ENCODE data around the gene CASK. TPM values are rescaled to one million over a fixed set of nuclear protein-coding genes. Genes with fewer than 3 reads are reported as not detected.
A peak's percentile ranks its signal among the peaks of the same experiment; 100 is the strongest.

CASK gene
- total and polyA plus RNA-seq, 2 of the 13 experiments (the other 11 are each of a cell fraction or from before 2014, with no cell fraction given) = 14.5 to 16.0 TPM

DNA sequence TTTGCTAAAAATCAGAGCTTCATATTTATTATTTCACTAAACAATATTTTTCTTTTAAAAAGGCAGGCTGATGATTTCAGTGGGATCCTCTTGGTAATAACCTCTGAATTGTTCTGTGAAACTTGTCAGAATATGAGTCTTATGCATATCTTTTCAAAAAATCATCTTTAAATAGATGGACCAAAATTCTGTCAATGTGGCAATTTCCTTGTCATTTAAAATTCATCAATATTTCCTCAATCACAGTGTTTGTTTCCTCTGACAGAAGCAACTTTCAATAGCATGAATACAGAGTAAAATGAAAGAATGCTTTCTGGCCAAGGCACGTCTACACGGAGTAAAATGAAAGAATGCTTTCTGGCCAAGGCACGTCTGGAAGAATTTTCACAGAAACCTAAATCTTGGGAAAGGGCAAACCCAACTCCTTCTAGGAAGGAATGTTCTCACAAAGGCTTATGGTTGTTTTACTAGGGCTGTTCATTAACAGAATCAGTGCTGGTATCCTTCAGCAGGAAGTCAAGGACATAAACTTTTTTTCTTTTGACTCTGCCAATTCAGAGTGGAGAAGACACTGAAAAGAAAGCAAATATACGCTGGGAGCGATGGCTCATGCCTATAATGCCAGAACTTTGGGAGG is 333.6 kb downstream of the CASK start:
- 69% methylated on average over 5 of the region's 5 CpGs for WGBS (ENCODE audit: low lambda C conversion rate)
- no peak for ATAC-seq

More for the DNA sequence above, 333.6 kb downstream of the CASK start:
- Histone ChIP-seq H2AFZ (ENCODE audit: low read length) (no peak overlapping the region), H3K4me1 (ENCODE audit: insufficient read depth, low read length) (0 out of 2 replicates have a peak, but pooled peaks cover 7% of the 10 kb centered on the region), H3K9ac (ENCODE audit: insufficient read depth, low read depth, low read length) (no peak overlapping the region), H3K9me3 (ENCODE audit: low read length) (no peaks in the 10 kb centered on the region), H4K20me1 (ENCODE audit: insufficient read depth, low read length) (no peaks in the 10 kb centered on the region), H3K4me2 (ENCODE audit: low read depth, low read length) (no peak overlapping the region), H3K27ac (ENCODE audit: extremely low read length, insufficient read depth, low read length) (no peak overlapping the region), H3K4me3 (replicated peaks in 1 of 3; ENCODE audit: insufficient read depth in 1 of 3, low read depth in 2 of 3, low read length in 3 of 3) (no peak overlapping the region), H3K36me3 (replicated peaks in 1 of 2; ENCODE audit: control insufficient read depth in 1 of 2, insufficient read depth in 2 of 2, low read length in 2 of 2) (no peaks in the 10 kb centered on the region), H3K79me2 (ENCODE audit: insufficient read depth, low read length) (no peaks in the 10 kb centered on the region), H3K27me3 (ENCODE audit: control insufficient read depth in 1 of 2, insufficient read depth in 2 of 2, low read length in 2 of 2) (no peaks in the 10 kb centered on the region)
- DNase-seq (ENCODE audit: low spot score) = peak; percentile 1
- BruUV-seq (replicated peaks) = no TSS peak
- in situ Hi-C loops (cut with HindIII; ENCODE audit: extremely low pct_ligation_motif_present, low pct_unique_long_range_greater_than_20kb) (no loop called here), intact Hi-C loops (cut with micrococcal nuclease; ENCODE audit: unreplicated experiment) (no loop called here)
- POLR2A ChIA-PET = no interaction called here
- FAIRE-seq = peak; percentile 30
- TF ChIP-seq ZNF460 (CRISPR knock-in tag; IDR thresholded peaks at IDR 0.05; ENCODE audit: borderline replicate concordance) = no peak
- TF ChIP-seq, protein P1, sequence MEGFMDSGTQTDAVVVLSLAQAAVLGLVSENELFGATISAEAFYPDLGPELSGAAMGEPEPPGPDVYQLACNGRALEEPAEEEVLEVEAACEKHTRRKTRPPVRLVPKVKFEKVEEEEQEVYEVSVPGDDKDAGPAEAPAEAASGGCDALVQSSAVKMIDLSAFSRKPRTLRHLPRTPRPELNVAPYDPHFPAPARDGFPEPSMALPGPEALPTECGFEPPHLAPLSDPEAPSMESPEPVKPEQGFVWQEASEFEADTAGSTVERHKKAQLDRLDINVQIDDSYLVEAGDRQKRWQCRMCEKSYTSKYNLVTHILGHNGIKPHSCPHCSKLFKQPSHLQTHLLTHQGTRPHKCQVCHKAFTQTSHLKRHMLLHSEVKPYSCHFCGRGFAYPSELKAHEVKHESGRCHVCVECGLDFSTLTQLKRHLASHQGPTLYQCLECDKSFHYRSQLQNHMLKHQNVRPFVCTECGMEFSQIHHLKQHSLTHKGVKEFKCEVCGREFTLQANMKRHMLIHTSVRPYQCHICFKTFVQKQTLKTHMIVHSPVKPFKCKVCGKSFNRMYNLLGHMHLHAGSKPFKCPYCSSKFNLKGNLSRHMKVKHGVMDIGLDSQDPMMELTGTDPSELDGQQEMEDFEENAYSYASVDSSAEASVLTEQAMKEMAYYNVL (CRISPR knock-in tag; IDR thresholded peaks at IDR 0.05; ENCODE audit: borderline replicate concordance) = no peak
- TF ChIP-seq RARA (CRISPR knock-in tag; IDR thresholded peaks at IDR 0.05) = peak; percentile 39; the same call in 1 of the 2 replicates
- 0 out of 2 replicates have a peak, but pooled peaks have one; percentile 24 for TF ChIP-seq MAFF (IDR thresholded peaks at IDR 0.05; ENCODE audit: low read depth, low read length)
- TF ChIP-seq KMT2B (CRISPR knock-in tag; IDR thresholded peaks at IDR 0.05) = no peak
- peak; percentile 82 for TF ChIP-seq BCL6 (CRISPR knock-in tag; IDR thresholded peaks at IDR 0.05)
- TF ChIP-seq, protein P2, sequence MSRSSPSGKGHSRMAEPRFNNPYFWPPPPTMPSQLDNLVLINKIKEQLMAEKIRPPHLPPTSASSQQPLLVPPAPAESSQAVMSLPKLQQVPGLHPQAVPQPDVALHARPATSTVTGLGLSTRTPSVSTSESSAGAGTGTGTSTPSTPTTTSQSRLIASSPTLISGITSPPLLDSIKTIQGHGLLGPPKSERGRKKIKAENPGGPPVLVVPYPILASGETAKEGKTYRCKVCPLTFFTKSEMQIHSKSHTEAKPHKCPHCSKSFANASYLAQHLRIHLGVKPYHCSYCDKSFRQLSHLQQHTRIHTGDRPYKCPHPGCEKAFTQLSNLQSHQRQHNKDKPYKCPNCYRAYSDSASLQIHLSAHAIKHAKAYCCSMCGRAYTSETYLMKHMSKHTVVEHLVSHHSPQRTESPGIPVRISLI (CRISPR knock-in tag; IDR thresholded peaks at IDR 0.05; ENCODE audit: borderline replicate concordance) = peak; percentile 47; the same call in 1 of the 2 replicates
- TF ChIP-seq MAFK (conservative IDR thresholded peaks at IDR 0.05 in 1 of 2, IDR thresholded peaks at IDR 0.05 in 1 of 2; ENCODE audit: low read length in 2 of 2) = peak in 1 of 2 experiments; percentile 39; a peak in 2 of 4 replicates
- CTCF ChIA-PET (ENCODE audit: low intra/inter-chr PET ratio, low total read pairs) = no interaction called here

Data from HepG2 (cell line).